ENCODE data around the gene VRK3. TPM values are rescaled to one million over a fixed set of nuclear protein-coding genes. Genes with fewer than 3 reads are reported as not detected.

The VRK3 gene
- 36.7 to 43.4 TPM (median 42.8 TPM) in 5 replicates for total RNA-seq (2022; extraction: Qiagen RNA extraction; ENCODE audit: low read depth)

GRCh38 chr19:50025022-50025793 is at the start of gene VRK3:
TSS of gene VRK3 (minus strand) at chr19:50025372. CDS start at chr19:50016162, 9,210 bp downstream.

DNA sequence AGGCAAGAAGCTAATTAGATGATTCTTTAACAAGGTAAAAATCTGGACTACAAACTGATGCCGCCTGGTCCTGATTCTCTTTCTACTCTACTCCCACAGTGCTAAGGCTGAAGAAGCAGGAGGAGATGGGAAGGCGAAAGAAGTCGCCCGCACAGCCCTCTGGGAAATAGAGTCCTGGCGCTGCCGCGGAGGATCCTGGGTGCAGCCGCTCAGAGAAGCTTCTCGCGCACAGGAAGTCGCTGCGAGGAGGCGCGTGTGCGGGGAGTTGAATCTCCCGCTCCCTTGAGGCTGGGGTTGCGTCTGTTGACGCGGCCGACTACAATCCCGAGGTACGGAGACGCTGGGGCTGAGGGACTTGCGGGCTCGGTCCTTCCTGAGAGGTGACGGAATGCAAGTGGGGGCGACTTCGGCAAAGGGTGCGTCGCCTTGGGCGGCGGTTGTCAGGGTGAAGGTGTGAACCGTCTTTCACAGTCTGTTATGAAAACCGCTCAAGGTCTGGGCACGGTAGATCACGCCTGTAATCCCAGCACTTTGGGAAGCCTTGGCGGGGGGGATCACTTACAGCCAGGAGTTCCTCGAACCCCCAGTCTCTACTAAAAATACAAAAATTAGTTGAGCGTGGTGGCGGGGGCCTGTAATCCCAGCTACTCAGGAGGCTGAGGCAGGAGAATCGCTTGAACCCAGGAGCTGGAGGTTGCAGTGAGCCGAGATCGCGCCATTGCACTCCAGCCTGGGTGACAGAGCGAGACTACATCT is 800 bp upstream of the VRK3 start, which contains the start of gene ZNF473:
ZNF473 (plus strand) TSS at position 212 of the 756 bp plus-strand sequence. CDS start 5,078 bp downstream, outside the sequence.

GRCh38 chr19:49960980-49961379 is 64.2 kb downstream of the VRK3 start, which contains the start of gene SIGLEC11:
TSS of gene SIGLEC11 (minus strand) at chr19:49961172. CDS start at chr19:49961081, 91 bp downstream.

GRCh38 chr19:49929121-49929610 is 96.0 kb downstream of the VRK3 start, which contains the start of the genes ATF5 and NUP62:
TSS of gene ATF5 (plus strand) at chr19:49929205. CDS start at chr19:49930851, 1,646 bp downstream.
TSS of gene NUP62 (minus strand) at chr19:49929504. CDS start at chr19:49909807, 19,697 bp downstream.

Other genes starting within 250 kb of the VRK3 start
- 13.9 to 17.0 TPM (median 15.0 TPM) in 5 replicates for gene FUZ, start 212.1 kb downstream of the VRK3 start, total RNA-seq (2022; extraction: Qiagen RNA extraction; ENCODE audit: low read depth)
- 51.8 to 71.0 TPM (median 61.4 TPM) in 5 replicates for gene MED25, start 207.1 kb downstream of the VRK3 start, total RNA-seq (2022; extraction: Qiagen RNA extraction; ENCODE audit: low read depth)
- 121 to 156 TPM (median 142 TPM) in 5 replicates for gene PTOV1, start 174.2 kb downstream of the VRK3 start, total RNA-seq (2022; extraction: Qiagen RNA extraction; ENCODE audit: low read depth)
- gene PNKP, start 157.8 kb downstream of the VRK3 start, total RNA-seq (2022; extraction: Qiagen RNA extraction; ENCODE audit: low read depth): 51.8 to 57.7 TPM (median 54.9 TPM) in 5 replicates
- gene AKT1S1, start 148.0 kb downstream of the VRK3 start, total RNA-seq (2022; extraction: Qiagen RNA extraction; ENCODE audit: low read depth): 75.5 to 121 TPM (median 104 TPM) in 5 replicates
- gene TBC1D17, start 147.7 kb downstream of the VRK3 start, total RNA-seq (2022; extraction: Qiagen RNA extraction; ENCODE audit: low read depth): 21.9 to 24.2 TPM (median 22.6 TPM) in 5 replicates
- 0.58 to 1.2 TPM (median 0.76 TPM) in 5 replicates for gene IL4I1, start 128.5 kb downstream of the VRK3 start, total RNA-seq (2022; extraction: Qiagen RNA extraction; ENCODE audit: low read depth)
- 47.7 to 59.0 TPM (median 52.0 TPM) in 5 replicates for gene ATF5, start 96.2 kb downstream of the VRK3 start, total RNA-seq (2022; extraction: Qiagen RNA extraction; ENCODE audit: low read depth)
- gene NUP62, start 95.9 kb downstream of the VRK3 start, total RNA-seq (2022; extraction: Qiagen RNA extraction; ENCODE audit: low read depth): 78.6 to 111 TPM (median 98.3 TPM) in 5 replicates
- not detected in 5 replicates for gene SIGLEC11, start 64.2 kb downstream of the VRK3 start, total RNA-seq (2022; extraction: Qiagen RNA extraction; ENCODE audit: low read depth)
- 9.1 to 12.1 TPM (median 11.4 TPM) in 5 replicates for gene ZNF473, start 633 bp upstream of the VRK3 start, total RNA-seq (2022; extraction: Qiagen RNA extraction; ENCODE audit: low read depth)
- gene IZUMO2, start 137.9 kb upstream of the VRK3 start, total RNA-seq (2022; extraction: Qiagen RNA extraction; ENCODE audit: low read depth): not detected in 5 replicates
- 5.5 to 7.0 TPM (median 6.6 TPM) in 5 replicates for gene MYH14, start 178.2 kb upstream of the VRK3 start, total RNA-seq (2022; extraction: Qiagen RNA extraction; ENCODE audit: low read depth)

Data from A549 treated with DMSO at 1 μM for 4 hours (cell line).